Activated naive CD8-positive, alpha-beta T cell treated with anti-CD3 and anti-CD28 coated beads for 36 hours (primary cell): ENCODE data around the gene HES7. TPM values are rescaled to one million over a fixed set of nuclear protein-coding genes. Genes with fewer than 3 reads are reported as not detected.
A peak's percentile ranks its signal among the peaks of the same experiment; 100 is the strongest.

ENCODE experiments used
- DNase-seq: peaks from one replicate; pipeline ENCODE4 v3.0.0; 2021
- H3K27ac Mint-ChIP-seq: one replicate; pipeline ENCODE4 v1.8.0; 2022; ENCODE audit warnings: mild to moderate bottlenecking, moderate library complexity, mixed read lengths
- H3K27me3 Mint-ChIP-seq: one replicate; pipeline ENCODE4 v1.8.0; 2022; ENCODE audit warnings: mild to moderate bottlenecking, mixed read lengths
- H3K36me3 Mint-ChIP-seq: one replicate; pipeline ENCODE4 v1.8.0; 2021; ENCODE audit warnings: mild to moderate bottlenecking, mixed read lengths
- H3K4me1 Mint-ChIP-seq: one replicate; pipeline ENCODE4 v1.8.0; 2021; ENCODE audit warnings: mixed read lengths
- H3K4me3 Mint-ChIP-seq: one replicate; pipeline ENCODE4 v1.8.0; 2022; ENCODE audit warnings: mild to moderate bottlenecking, moderate library complexity, mixed read lengths
- H3K9me3 Mint-ChIP-seq: one replicate; pipeline ENCODE4 v1.8.0; 2022; ENCODE audit warnings: mixed read lengths
- total RNA-seq, 2 experiments: library from RNA; stranded (reverse); gene quantifications; one replicate each; pipeline ENCODE4 v1.2.3, GENCODE V29; 2021

HES7 gene
- total RNA-seq, 2 experiments from 2014 or later, result 1.9 to 2.0 TPM

DNA sequence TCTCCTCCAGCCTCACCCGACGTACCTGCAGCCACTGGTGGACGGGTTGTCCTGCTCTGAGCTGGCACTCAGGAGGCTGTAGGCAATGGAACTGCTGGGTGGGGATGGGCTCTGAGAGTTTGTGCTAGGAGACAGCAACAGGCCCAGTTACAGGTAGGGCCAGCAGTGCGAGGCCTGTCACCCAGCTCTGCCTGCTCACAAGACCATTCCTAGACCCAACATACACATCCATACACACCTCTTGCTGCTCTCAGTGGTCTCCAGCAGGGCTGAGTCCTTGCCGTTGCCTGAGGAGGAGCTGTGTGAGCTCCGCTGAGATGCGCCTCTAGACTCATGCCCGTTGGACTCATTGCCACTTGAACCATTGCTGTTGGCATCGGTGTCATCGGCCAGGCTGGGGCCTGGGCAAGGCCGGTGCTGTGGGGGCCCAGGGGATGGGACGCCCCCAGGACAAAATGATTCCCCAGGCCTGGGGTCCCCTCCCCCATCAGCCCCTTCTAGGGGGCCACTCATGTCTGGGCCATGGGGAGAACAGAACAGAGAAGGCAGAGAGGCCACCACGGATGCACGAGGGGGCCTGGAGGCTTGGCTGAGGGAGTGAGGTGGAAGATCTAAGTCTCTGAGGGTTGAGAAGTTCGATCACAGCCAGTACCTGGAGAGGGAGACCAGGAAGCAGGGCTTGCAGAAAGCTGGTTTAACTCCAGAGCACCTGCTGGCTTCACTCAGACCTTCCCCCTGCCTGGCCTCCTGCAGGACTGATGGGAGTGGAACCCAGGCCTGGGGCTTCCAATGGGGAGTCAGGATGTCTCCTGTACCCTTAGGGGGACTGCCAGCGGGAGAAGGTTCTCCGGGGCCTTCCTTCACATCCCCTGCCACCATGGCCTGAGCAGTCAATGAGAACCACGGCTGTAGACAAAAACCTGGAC, 26.6 kb upstream of the HES7 start:
- no peak overlapping the region for H3K27ac Mint-ChIP-seq
- H3K36me3 Mint-ChIP-seq, result peaks cover 30% of the 10 kb centered on the region

GRCh38 chr17:8149419-8150193, 25.7 kb upstream of the HES7 start:
- Mint-ChIP-seq H3K4me3 (peak overlapping the region; percentile 37), H3K4me1 (peaks cover 36% of the 10 kb centered on the region), H3K9me3 (no peaks in the 10 kb centered on the region), H3K36me3 (peaks cover 31% of the 10 kb centered on the region), H3K27ac (no peak overlapping the region), H3K27me3 (no peaks in the 10 kb centered on the region)
- DNase-seq, result no peak

More for the DNA sequence above, 26.6 kb upstream of the HES7 start:
- DNase-seq, result no peak
- H3K9me3 Mint-ChIP-seq, result no peaks in the 10 kb centered on the region
- peaks cover 44% of the 10 kb centered on the region for H3K4me1 Mint-ChIP-seq
- H3K27me3 Mint-ChIP-seq, result no peaks in the 10 kb centered on the region
- H3K4me3 Mint-ChIP-seq, result peak overlapping the region; percentile 96

DNA sequence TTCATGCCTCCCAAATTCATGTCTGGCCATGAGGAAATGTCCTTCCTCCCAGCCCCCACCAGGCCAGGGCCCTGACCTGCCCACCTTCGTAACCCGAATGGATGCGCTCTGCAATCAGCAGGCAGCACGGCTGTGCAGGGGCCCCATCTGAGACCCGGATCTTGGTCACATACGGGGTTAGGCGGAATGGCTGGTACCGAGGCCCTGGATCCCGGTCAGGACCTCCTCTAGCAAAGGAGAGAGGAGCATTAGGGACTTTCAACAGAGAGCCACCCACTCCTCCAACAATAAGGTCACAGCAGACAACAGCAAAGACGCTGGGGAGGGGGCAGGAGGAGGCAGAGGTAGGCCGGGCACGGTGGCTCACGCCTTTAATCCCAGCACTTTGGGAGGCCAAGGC, 24.7 kb upstream of the HES7 start:
- Mint-ChIP-seq H3K9me3 (no peaks in the 10 kb centered on the region), H3K4me3 (no peak overlapping the region), H3K27ac (no peak overlapping the region), H3K36me3 (peaks cover 35% of the 10 kb centered on the region), H3K27me3 (no peaks in the 10 kb centered on the region), H3K4me1 (peaks cover 28% of the 10 kb centered on the region)
- no peak for DNase-seq

DNA sequence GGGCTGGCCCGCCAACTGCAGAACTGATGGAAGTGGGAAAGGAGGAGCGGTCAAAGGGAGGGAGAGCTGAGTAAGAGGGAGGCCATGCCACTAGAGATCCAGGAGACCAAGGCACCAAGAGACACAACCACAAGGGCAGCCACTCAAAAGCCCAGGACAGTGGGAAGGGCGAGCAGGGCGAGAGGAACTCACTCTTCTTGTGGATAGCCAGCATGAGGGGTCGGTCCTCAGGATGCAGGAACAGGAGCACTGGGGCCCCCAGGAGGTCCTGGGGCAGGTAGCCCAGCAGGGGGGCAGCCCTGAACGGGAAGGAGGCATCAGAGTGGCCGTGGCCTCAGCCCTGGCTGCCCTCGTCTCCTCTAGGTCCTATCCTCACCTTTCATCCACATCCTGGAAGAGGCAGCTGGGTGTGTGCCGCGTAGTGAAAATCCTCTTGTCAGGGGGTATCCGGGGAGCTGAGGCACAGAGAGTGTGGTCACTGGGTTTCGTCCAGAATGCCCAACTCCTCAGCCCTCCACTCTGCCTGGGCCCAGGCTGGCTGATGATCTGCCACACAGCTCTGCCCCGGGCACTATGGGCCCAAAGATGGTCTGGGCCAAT, 24.0 kb upstream of the HES7 start:
- no peak for DNase-seq
- H3K27ac Mint-ChIP-seq, result no peak overlapping the region

DNA sequence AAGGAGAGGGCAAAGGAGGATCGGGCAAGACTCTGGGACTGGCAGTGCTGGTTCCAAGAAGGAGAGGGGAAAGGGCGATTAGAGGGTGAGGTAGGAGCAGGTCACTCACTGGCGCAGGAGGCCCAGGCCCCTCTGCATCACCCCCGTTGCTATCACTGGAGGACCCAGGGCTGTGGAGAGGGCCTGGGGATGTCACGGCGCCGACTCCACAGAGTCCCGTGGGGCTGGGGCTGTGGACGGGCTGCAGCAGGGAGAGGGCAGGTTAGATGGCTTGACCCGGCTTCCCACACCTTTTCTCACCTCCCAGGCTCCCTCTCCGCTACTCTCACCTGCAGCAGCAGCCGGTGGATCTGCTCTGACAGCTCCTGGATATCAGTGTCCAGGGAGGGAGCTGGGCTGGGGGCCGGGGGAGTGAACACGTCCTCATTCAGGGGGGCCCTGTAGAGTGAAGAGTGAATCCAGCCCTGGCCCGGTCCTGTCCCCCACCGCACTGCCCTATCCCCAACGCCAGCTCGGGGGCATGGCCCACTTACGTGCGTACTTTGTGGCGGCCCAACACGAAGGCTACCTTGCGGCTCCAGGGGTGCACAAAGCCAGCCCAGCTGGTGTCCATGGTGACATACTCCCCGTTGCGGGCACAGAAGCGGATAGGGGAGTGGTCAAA, 23.4 kb upstream of the HES7 start:
- Mint-ChIP-seq H3K36me3 (peaks cover 30% of the 10 kb centered on the region), H3K4me1 (peaks cover 16% of the 10 kb centered on the region), H3K27me3 (no peaks in the 10 kb centered on the region), H3K4me3 (no peak overlapping the region), H3K9me3 (no peaks in the 10 kb centered on the region), H3K27ac (no peak overlapping the region)
- DNase-seq, result no peak

More for the DNA sequence above, 24.0 kb upstream of the HES7 start:
- Mint-ChIP-seq H3K4me3 (no peak overlapping the region), H3K4me1 (peaks cover 21% of the 10 kb centered on the region), H3K36me3 (peaks cover 30% of the 10 kb centered on the region), H3K27me3 (no peaks in the 10 kb centered on the region), H3K9me3 (no peaks in the 10 kb centered on the region)

DNA sequence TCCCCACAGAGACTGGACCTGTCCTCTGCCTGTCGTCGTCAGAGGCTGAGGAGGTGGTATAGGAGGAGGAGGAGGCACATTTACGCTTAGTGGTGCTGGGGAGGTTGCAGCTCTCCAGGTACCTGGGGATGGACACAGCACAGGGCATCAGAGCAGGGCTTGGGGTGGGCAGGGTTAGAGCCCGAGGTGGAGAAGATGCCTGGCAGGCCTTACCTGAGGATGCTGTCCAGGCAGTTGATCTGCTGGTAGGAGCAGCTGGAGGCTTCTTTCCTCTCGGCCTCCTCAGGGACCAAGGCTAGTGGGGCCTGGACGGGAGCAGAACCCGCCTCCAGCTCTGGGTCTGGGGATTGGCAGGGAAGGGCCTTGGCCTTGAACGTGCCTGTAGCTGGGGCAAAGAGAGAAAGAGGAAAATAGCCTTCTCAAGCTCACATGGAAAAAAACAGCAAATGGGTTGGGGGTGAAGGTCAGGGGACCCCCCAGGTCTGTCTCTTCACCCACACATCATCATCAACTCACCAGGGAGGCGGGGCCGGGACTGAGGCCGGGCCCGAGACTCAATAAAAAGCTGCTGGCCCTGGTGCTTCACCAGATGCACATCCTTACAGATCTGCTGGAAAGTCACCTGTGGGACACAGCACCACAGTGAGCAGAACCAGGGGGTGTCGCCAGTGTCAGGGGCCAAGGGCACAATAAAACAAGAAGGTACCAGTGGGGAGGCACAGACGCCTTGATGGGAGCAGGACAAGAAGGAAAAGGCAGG, 22.7 kb upstream of the HES7 start:
- Mint-ChIP-seq H3K4me3 (no peak overlapping the region), H3K36me3 (peaks cover 28% of the 10 kb centered on the region), H3K4me1 (peaks cover 12% of the 10 kb centered on the region), H3K27me3 (no peaks in the 10 kb centered on the region), H3K9me3 (no peaks in the 10 kb centered on the region), H3K27ac (no peak overlapping the region)
- no peak for DNase-seq

- H3K36me3 Mint-ChIP-seq, result peaks cover 26% of the 10 kb centered on the region
- no peak for DNase-seq
- no peak overlapping the region for H3K4me3 Mint-ChIP-seq
- no peaks in the 10 kb centered on the region for H3K9me3 Mint-ChIP-seq
- no peaks in the 10 kb centered on the region for H3K27me3 Mint-ChIP-seq
- H3K27ac Mint-ChIP-seq, result peak overlapping the region; percentile 8
- peaks cover 9% of the 10 kb centered on the region for H3K4me1 Mint-ChIP-seq
These were observed 21.9 kb upstream of the HES7 start for GRCh38 chr17:8145811-8146210.

DNA sequence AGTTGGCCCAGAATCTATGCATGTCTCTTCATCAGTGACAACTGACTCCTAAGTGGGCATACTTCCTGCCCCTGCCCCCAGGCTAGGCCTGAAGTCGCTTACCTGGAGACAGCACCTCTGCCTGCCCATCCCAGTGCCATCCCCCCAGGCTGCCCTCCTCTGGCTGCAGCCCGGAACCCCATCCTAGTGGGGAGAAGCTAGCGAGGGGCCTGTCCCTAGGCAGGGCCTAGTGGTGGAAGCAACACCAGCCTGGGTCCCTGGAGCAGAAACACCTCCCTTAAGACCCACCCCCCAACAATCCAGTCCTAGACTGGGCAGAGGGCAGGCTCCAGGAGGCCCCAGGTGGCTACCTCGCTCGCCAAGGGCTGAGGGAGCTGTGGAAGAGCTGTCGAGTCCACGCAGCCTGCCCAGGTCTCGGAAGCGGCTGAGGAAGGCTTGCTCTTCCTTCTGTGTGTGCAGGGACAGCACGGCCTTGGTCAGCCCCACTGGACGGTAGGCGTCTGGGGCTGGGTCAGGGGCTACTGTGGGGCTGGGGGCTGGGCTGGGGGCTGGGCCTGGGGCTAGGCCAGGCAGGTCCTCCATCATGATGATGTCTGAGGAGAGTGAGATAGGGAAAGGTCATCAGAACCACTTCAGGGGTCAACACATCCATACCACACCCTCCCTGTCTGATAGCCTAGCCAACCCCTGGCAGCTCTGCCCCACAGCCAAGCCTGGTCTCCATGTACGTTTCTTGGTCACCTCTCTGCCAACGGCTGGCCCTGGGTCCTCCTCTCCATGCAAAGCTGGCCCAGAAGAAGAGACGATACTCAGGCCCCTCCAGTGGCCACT, 20.7 kb upstream of the HES7 start:
- no peak for DNase-seq
- Mint-ChIP-seq H3K9me3 (no peaks in the 10 kb centered on the region), H3K36me3 (peaks cover 26% of the 10 kb centered on the region), H3K4me3 (no peak overlapping the region), H3K27me3 (no peaks in the 10 kb centered on the region), H3K27ac (no peak overlapping the region), H3K4me1 (peaks cover 4% of the 10 kb centered on the region)

- Mint-ChIP-seq H3K27me3 (no peaks in the 10 kb centered on the region), H3K9me3 (no peaks in the 10 kb centered on the region), H3K4me1 (peaks cover 4% of the 10 kb centered on the region), H3K27ac (no peak overlapping the region), H3K36me3 (peaks cover 26% of the 10 kb centered on the region), H3K4me3 (no peak overlapping the region)
- DNase-seq, result no peak
These were observed 19.9 kb upstream of the HES7 start for GRCh38 chr17:8143581-8144400.

GRCh38 chr17:8142887-8143580, 19.1 kb upstream of the HES7 start:
- no peak overlapping the region for H3K27ac Mint-ChIP-seq
- H3K27me3 Mint-ChIP-seq, result no peaks in the 10 kb centered on the region
- peaks cover 26% of the 10 kb centered on the region for H3K36me3 Mint-ChIP-seq
- H3K9me3 Mint-ChIP-seq, result no peaks in the 10 kb centered on the region
- H3K4me3 Mint-ChIP-seq, result no peak overlapping the region
- no peak for DNase-seq
- peaks cover 4% of the 10 kb centered on the region for H3K4me1 Mint-ChIP-seq

DNA sequence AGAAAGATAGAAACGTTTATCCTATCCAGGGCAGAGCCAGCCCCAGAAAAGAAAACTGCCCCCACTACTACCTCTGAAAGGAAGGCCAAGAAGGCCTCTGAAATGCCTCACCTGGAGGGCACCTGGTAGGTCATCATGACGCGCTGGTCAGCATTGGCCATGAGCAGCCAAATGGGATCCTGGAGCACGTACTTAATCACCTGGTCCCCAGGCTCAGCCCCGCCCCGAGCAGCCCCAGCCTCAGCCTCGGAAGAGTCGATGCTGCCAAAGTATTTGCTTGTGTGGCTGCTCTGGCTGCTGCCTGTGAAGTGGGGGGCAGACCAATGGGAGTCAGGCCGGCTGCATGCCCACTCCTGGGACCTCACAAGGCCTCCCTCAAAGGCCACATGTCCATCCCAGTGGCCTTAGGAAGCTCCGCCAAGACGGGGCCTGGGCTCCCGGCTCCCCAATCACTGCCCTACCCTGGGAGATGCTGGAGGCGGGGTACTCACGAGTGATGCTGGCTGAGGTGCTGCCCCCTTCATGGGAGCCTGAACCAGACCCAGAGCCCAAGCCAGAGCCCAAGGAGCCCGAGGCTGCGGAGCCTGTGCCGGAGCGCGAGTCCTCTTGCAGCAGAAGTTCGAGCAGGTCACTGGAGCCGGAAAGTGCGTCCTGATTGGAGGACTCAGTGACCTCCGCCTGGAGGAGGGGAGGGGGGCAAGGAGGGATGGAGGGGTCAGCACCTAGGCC, 18.4 kb upstream of the HES7 start:
- Mint-ChIP-seq H3K4me1 (peaks cover 4% of the 10 kb centered on the region), H3K4me3 (no peak overlapping the region), H3K27me3 (no peaks in the 10 kb centered on the region), H3K36me3 (peaks cover 22% of the 10 kb centered on the region), H3K9me3 (no peaks in the 10 kb centered on the region), H3K27ac (no peak overlapping the region)
- no peak for DNase-seq

GRCh38 chr17:8141741-8142140, 17.8 kb upstream of the HES7 start:
- Mint-ChIP-seq H3K27ac (no peak overlapping the region), H3K4me3 (no peak overlapping the region), H3K36me3 (peaks cover 17% of the 10 kb centered on the region), H3K9me3 (no peaks in the 10 kb centered on the region), H3K4me1 (peaks cover 3% of the 10 kb centered on the region), H3K27me3 (peaks cover 1% of the 10 kb centered on the region)
- no peak for DNase-seq
